Measurements from ENCODE around the gene AKT1.

AKT1 gene

GRCh38 chr14:104821971-104822608 is 26.5 kb upstream of the AKT1 start:
- no peak for TF ChIP-seq CTCF (IDR thresholded peaks at IDR 0.05; ENCODE audit: insufficient read depth, missing control alignments)
- FAIRE-seq (no peak), DNase-seq (ENCODE audit: insufficient read length, low spot score) (no peak)

GRCh38 chr14:104821229-104821945 is 25.8 kb upstream of the AKT1 start:
- TF ChIP-seq CTCF (IDR thresholded peaks at IDR 0.05; ENCODE audit: insufficient read depth, missing control alignments) = no peak
- no peak for FAIRE-seq
- DNase-seq (ENCODE audit: insufficient read length, low spot score) = no peak

GRCh38 chr14:104820669-104821228 is 25.2 kb upstream of the AKT1 start:
- FAIRE-seq (no peak), DNase-seq (ENCODE audit: insufficient read length, low spot score) (no peak)
- no peak for TF ChIP-seq CTCF (IDR thresholded peaks at IDR 0.05; ENCODE audit: insufficient read depth, missing control alignments)

GRCh38 chr14:104819361-104819781 is 23.8 kb upstream of the AKT1 start:
- TF ChIP-seq CTCF (IDR thresholded peaks at IDR 0.05; ENCODE audit: insufficient read depth, missing control alignments) = no peak
- DNase-seq (ENCODE audit: insufficient read length, low spot score) (no peak), FAIRE-seq (no peak)

GRCh38 chr14:104818714-104819161 is 23.2 kb upstream of the AKT1 start:
- TF ChIP-seq CTCF (IDR thresholded peaks at IDR 0.05; ENCODE audit: insufficient read depth, missing control alignments) = no peak
- DNase-seq (ENCODE audit: insufficient read length, low spot score) (no peak), FAIRE-seq (no peak)

- FAIRE-seq = no peak
- no peak for DNase-seq (ENCODE audit: insufficient read length, low spot score)
- TF ChIP-seq CTCF (IDR thresholded peaks at IDR 0.05; ENCODE audit: insufficient read depth, missing control alignments) = no peak
Measured at GRCh38 chr14:104817930-104818713, 22.6 kb upstream of the AKT1 start.

All from D721Med (cell line).